Fibroblast of lung (primary cell): ENCODE measurements around the gene CCDC122. TPM values are rescaled to one million over a fixed set of nuclear protein-coding genes. Genes with fewer than 3 reads are reported as not detected.

Experiments used
- DNase-seq, 2 donors: peaks; one replicate each; pipeline versions ENCODE4 v3.0.0 to v3.0.0-alpha.2; 2010; ENCODE audit warnings: low read depth in 2 of 2
- H2AFZ ChIP-seq: 2 replicates; pipeline ENCODE4 v1.5.1; 2012; ENCODE audit warnings: low read length, control low read depth, inconsistent platforms
- H3K27ac ChIP-seq: 2 replicates; pipeline ENCODE4 v1.5.1; 2011; ENCODE audit warnings: low read length, control low read depth; ENCODE audit not compliant: insufficient read depth
- H3K27me3 ChIP-seq: 2 replicates; pipeline ENCODE4 v1.5.1; 2011; ENCODE audit warnings: mild to moderate bottlenecking, low read length; ENCODE audit not compliant: control insufficient read depth, insufficient read depth
- H3K36me3 ChIP-seq: 2 replicates; pipeline ENCODE4 v1.5.1; 2011; ENCODE audit warnings: low read length; ENCODE audit not compliant: control insufficient read depth, insufficient read depth
- H3K4me1 ChIP-seq: 2 replicates; pipeline ENCODE4 v1.5.1; 2011; ENCODE audit warnings: low read length; ENCODE audit not compliant: control insufficient read depth, insufficient read depth; ENCODE audit errors: extremely low read depth
- H3K4me2 ChIP-seq: 2 replicates; pipeline ENCODE4 v1.5.1; 2011; ENCODE audit warnings: low read length, control low read depth; ENCODE audit not compliant: insufficient read depth; ENCODE audit errors: extremely low read depth
- H3K4me3 ChIP-seq, 4 experiments: fragments of 200-600 bp in 1 of 4; sonication (generic) in 1 of 4; replicated peaks in 1 of 4; 2 replicates each; pipeline ENCODE4 v1.5.1; 2011 to 2016; ENCODE audit warnings: low read length in 4 of 4, low read depth in 3 of 4, mild to moderate bottlenecking in 3 of 4, control low read depth in 2 of 4, inconsistent platforms in 1 of 4, mixed read lengths in 1 of 4; ENCODE audit not compliant: insufficient read depth in 1 of 4; ENCODE audit errors: control extremely low read depth in 1 of 4
- H3K79me2 ChIP-seq: 2 replicates; pipeline ENCODE4 v1.5.1; 2012; ENCODE audit warnings: mild to moderate bottlenecking, low read length, inconsistent platforms; ENCODE audit not compliant: control insufficient read depth, insufficient read depth
- H3K9ac ChIP-seq: 2 replicates; pipeline ENCODE4 v1.5.1; 2011; ENCODE audit warnings: mild to moderate bottlenecking, low read length, control low read depth; ENCODE audit not compliant: insufficient read depth
- H3K9me3 ChIP-seq: 2 replicates; pipeline ENCODE4 v1.5.1; 2012; ENCODE audit warnings: low read depth, low read length; ENCODE audit not compliant: control insufficient read depth, insufficient read depth
- H4K20me1 ChIP-seq: 2 replicates; pipeline ENCODE4 v1.5.1; 2011; ENCODE audit warnings: low read length; ENCODE audit not compliant: control insufficient read depth, insufficient read depth; ENCODE audit errors: extremely low read depth
- EZH2 ChIP-seq: IDR thresholded peaks from 2 replicates; pipeline ENCODE4 v1.5.1; 2012; ENCODE audit warnings: low read length, control low read depth, mild to moderate bottlenecking; ENCODE audit errors: missing control alignments
- polyA plus RNA-seq, 2 donors: library from polyadenylated mRNA; depleted of rRNA in 1 of 2; stranded (reverse) in 1 of 2; unstranded in 1 of 2; fragments of >200 nt; gene quantifications; 2 replicates each; pipeline ENCODE4 v1.2.1, GENCODE V29; 2011 to 2012; ENCODE audit warnings: missing spikeins in 1 of 2
- total RNA-seq: library from RNA; depleted of rRNA; stranded (reverse); fragments of >200 nt; gene quantifications from 2 replicates; pipeline ENCODE4 v1.2.1, GENCODE V29; 2014
- TF ChIP-seq, protein P1 (sequence below), 2 donors: IDR thresholded peaks in 1 of 2; conservative IDR thresholded peaks in 1 of 2; 1 replicate in 1 of 2; 2 replicates in 1 of 2; pipeline ENCODE4 v1.5.1; 2011 to 2012; ENCODE audit warnings: low read length in 2 of 2, control low read depth in 1 of 2, inconsistent platforms in 1 of 2, low read depth in 1 of 2, mild to moderate bottlenecking in 1 of 2

Gene CCDC122
- total and polyA plus RNA-seq, 2 donors (not counting 1 experiment from before 2014, with no cell fraction given): 2.0 to 6.8 TPM

DNA sequence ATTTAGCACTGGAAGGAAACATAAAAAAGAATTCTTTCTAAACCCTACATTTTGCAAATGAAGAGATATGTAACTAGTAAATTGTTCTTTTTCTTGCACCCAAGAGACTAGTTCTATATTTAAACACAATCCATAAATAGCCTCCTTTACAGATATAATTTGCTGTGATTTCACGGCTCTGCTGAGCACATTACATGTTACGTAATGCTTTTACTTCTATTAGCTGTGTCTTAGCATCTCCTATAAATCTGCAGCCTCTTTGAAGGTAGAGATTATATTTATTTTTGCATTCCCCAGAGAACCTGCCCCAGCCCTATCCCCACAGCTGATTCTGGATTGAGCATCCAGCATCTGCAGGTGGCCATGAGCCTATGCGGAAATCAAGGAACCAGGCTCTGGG is 32.3 kb upstream of the CCDC122 start:
- no peak for DNase-seq
- TF ChIP-seq, protein P1, sequence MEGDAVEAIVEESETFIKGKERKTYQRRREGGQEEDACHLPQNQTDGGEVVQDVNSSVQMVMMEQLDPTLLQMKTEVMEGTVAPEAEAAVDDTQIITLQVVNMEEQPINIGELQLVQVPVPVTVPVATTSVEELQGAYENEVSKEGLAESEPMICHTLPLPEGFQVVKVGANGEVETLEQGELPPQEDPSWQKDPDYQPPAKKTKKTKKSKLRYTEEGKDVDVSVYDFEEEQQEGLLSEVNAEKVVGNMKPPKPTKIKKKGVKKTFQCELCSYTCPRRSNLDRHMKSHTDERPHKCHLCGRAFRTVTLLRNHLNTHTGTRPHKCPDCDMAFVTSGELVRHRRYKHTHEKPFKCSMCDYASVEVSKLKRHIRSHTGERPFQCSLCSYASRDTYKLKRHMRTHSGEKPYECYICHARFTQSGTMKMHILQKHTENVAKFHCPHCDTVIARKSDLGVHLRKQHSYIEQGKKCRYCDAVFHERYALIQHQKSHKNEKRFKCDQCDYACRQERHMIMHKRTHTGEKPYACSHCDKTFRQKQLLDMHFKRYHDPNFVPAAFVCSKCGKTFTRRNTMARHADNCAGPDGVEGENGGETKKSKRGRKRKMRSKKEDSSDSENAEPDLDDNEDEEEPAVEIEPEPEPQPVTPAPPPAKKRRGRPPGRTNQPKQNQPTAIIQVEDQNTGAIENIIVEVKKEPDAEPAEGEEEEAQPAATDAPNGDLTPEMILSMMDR (conservative IDR thresholded peaks at IDR 0.05 in 1 of 2, IDR thresholded peaks at IDR 0.05 in 1 of 2; ENCODE audit: low read depth in 1 of 2, low read length in 2 of 2): no peak
- TF ChIP-seq EZH2: no peak
- Histone ChIP-seq H4K20me1 (no peaks in the 10 kb centered on the region), H3K9me3 (no peaks in the 10 kb centered on the region), H3K4me1 (peaks cover 2% of the 10 kb centered on the region), H3K27ac (no peak overlapping the region), H3K4me2 (no peak overlapping the region), H3K4me3 (no peak overlapping the region), H3K79me2 (no peaks in the 10 kb centered on the region), H3K9ac (no peak overlapping the region), H3K36me3 (no peaks in the 10 kb centered on the region), H2AFZ (no peak overlapping the region), H3K27me3 (no peaks in the 10 kb centered on the region)

DNA sequence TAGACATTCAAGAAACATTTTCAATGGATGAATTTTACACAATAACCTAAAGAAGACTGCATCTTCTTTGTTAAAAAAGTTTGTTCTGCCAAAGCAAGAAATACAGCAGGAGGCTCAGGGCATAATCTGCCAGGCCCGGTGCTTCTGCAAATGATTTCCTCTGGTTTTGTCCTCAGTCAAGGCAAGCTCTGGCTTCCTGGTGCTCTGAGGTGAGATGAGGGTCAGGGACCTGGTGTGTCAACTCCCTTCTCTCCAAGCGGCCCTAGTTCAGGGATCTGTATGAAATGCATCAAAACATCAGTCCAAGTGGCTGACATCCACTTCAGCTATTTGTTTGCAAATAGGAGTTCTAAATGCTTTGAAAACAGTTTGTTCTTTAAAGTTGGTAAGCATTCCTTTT is 31.7 kb upstream of the CCDC122 start:
- no peak overlapping the region for H3K4me2 ChIP-seq
- no peaks in the 10 kb centered on the region for H3K79me2 ChIP-seq
- H3K4me1 ChIP-seq: peaks cover 2% of the 10 kb centered on the region
- no peak overlapping the region for H2AFZ ChIP-seq
- no peaks in the 10 kb centered on the region for H3K36me3 ChIP-seq
- H3K9ac ChIP-seq: no peak overlapping the region
- TF ChIP-seq, protein P1 (conservative IDR thresholded peaks at IDR 0.05 in 1 of 2, IDR thresholded peaks at IDR 0.05 in 1 of 2; ENCODE audit: low read depth in 1 of 2, low read length in 2 of 2): no peak
- TF ChIP-seq EZH2: no peak
- H3K27ac ChIP-seq: no peak overlapping the region
- no peak for DNase-seq
- no peak overlapping the region for H3K4me3 ChIP-seq
- H3K27me3 ChIP-seq: no peaks in the 10 kb centered on the region
- no peaks in the 10 kb centered on the region for H4K20me1 ChIP-seq
- H3K9me3 ChIP-seq: no peaks in the 10 kb centered on the region

DNA sequence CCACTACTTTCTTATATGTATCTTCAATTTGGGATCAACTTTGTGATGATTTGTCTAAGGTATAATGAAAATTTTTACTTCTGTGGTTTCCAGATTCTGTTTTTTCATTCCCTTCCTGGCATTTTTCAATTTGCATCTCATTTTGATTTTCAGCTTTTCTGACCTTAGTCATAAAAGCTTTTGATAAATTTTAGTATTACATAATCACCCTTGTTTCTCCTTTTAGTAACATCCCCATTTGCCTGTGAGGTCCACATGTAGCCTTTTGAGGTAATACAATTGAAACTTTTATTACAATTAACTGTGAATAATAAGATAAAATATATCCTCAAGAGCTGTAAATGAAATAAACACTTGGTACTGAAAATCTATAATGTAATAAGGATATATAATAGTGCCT is 31.3 kb upstream of the CCDC122 start:
- no peak for DNase-seq
- H4K20me1 ChIP-seq: no peaks in the 10 kb centered on the region
- TF ChIP-seq, protein P1 (conservative IDR thresholded peaks at IDR 0.05 in 1 of 2, IDR thresholded peaks at IDR 0.05 in 1 of 2; ENCODE audit: low read depth in 1 of 2, low read length in 2 of 2): no peak
- no peak for TF ChIP-seq EZH2
- no peak overlapping the region for H3K4me2 ChIP-seq
- no peaks in the 10 kb centered on the region for H3K36me3 ChIP-seq
- H3K27me3 ChIP-seq: no peaks in the 10 kb centered on the region
- no peak overlapping the region for H3K27ac ChIP-seq
- H3K4me3 ChIP-seq: no peak overlapping the region
- no peak overlapping the region for H3K9ac ChIP-seq
- H3K4me1 ChIP-seq: peaks cover 2% of the 10 kb centered on the region
- H3K9me3 ChIP-seq: no peaks in the 10 kb centered on the region
- no peaks in the 10 kb centered on the region for H3K79me2 ChIP-seq
- H2AFZ ChIP-seq: no peak overlapping the region
